Thymus (tissue), 11 donors: ENCODE results near the gene ITLN1. TPM values are rescaled to one million over a fixed set of nuclear protein-coding genes. Genes with fewer than 3 reads are reported as not detected.
"Not testable (repeated sequence)": the region's sequence is repeated elsewhere in the genome, so short reads cannot be mapped to it uniquely, and the experiment has no call there.

ENCODE experiments used
- DNase-seq, 9 donors: peaks; one replicate each; pipeline ENCODE4 v3.0.0-alpha.2; 2013; ENCODE audit warnings: low spot score in 9 of 9, low read depth in 6 of 9, missing footprints in 1 of 9
- H3K27ac ChIP-seq, 2 donors: one replicate each; pipeline ENCODE4 v1.5.1; 2013; ENCODE audit warnings: control low read depth in 1 of 2, low read depth in 1 of 2, low read length in 1 of 2, mild to moderate bottlenecking in 1 of 2, moderate library complexity in 1 of 2
- H3K27me3 ChIP-seq, 2 donors: one replicate each; pipeline ENCODE4 v1.5.1; 2013; ENCODE audit warnings: low read length in 1 of 2; ENCODE audit not compliant: control insufficient read depth in 2 of 2, insufficient read depth in 1 of 2
- H3K36me3 ChIP-seq, 2 donors: one replicate each; pipeline ENCODE4 v1.5.1; 2013; ENCODE audit warnings: low read length in 1 of 2, mild to moderate bottlenecking in 1 of 2, moderate library complexity in 1 of 2; ENCODE audit not compliant: control insufficient read depth in 2 of 2, insufficient read depth in 2 of 2
- H3K4me1 ChIP-seq, 2 donors: one replicate each; pipeline ENCODE4 v1.5.1; 2013; ENCODE audit warnings: low read length in 2 of 2; ENCODE audit not compliant: control insufficient read depth in 2 of 2, insufficient read depth in 2 of 2
- H3K4me3 ChIP-seq, 2 donors: one replicate each; pipeline ENCODE4 v1.5.1; 2013; ENCODE audit warnings: low read length in 2 of 2, control low read depth in 1 of 2, mild to moderate bottlenecking in 1 of 2
- H3K9me3 ChIP-seq, 2 donors: one replicate each; pipeline ENCODE4 v1.5.1; 2013; ENCODE audit warnings: low read length in 1 of 2, mild to moderate bottlenecking in 1 of 2; ENCODE audit not compliant: control insufficient read depth in 2 of 2, insufficient read depth in 1 of 2
- WGBS: extraction: QIAGEN DNeasy Blood & Tissue Kit; methylation state at CpG from one replicate; pipeline ENCODE4 v1.1.7; 2013; 5-methylcytosine and 5-hydroxymethylcytosine counted together
- polyA plus RNA-seq: library from polyadenylated mRNA; stranded (reverse); fragments of 200-250 nt; gene quantifications from one replicate; pipeline ENCODE4 v1.2.3, GENCODE V29; 2013
- total RNA-seq: library from RNA; stranded (reverse); fragments of 120-200 nt; gene quantifications from one replicate; pipeline ENCODE4 v1.2.4, GENCODE V29; 2013
- donor health status: healthy.

ITLN1 gene
- total and polyA plus RNA-seq, 2 donors = 2.1 to 8.7 TPM

- Histone ChIP-seq H3K9me3 (no peaks in the 10 kb centered on the region), H3K36me3 (no peaks in the 10 kb centered on the region), H3K4me3 (no peak overlapping the region), H3K4me1 (peaks cover 0 to 11% of the 10 kb centered on the region in 2 donors), H3K27ac (no peak overlapping the region), H3K27me3 (no peaks in the 10 kb centered on the region)
- no peak for DNase-seq
- WGBS = 96% methylated on average over 5 of the region's 5 CpGs
Observed at GRCh38 chr1:160876311-160876710, 8.7 kb downstream of the ITLN1 start.

GRCh38 chr1:160875591-160875990, 9.4 kb downstream of the ITLN1 start:
- H3K36me3 ChIP-seq, DNase-seq, H3K27ac ChIP-seq, H3K4me3 ChIP-seq, H3K27me3 ChIP-seq, H3K9me3 ChIP-seq: not testable (repeated sequence)
- WGBS = 84% methylated on average over 4 of the region's 4 CpGs
- H3K4me1 ChIP-seq = peaks cover 0 to 11% of the 10 kb centered on the region in 2 donors

DNA sequence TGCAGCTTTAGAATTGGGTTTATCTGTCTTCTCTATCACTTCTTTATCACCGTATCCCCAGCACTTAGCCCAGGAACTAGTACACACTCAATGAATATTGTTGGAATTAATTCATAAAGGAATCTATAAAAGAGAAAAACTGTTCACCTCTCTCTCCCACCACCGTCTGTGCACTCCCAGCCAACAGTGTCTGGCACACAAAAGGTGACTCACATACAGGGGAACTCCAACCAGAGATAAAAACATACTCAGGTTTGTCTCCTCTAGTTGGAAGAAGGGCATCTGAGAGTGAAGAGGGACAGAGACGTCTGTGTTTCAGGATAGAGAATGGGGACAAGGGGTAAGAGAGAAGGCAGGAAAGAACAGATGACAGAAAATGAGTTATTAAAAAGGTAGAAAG, 10.0 kb downstream of the ITLN1 start:
- no peak overlapping the region for H3K27ac ChIP-seq
- H3K4me1 ChIP-seq = peaks cover 0 to 11% of the 10 kb centered on the region in 2 donors
- H3K27me3 ChIP-seq = no peaks in the 10 kb centered on the region
- no peak overlapping the region for H3K4me3 ChIP-seq
- 92% methylated on average over 3 of the region's 3 CpGs for WGBS
- no peak for DNase-seq
- no peaks in the 10 kb centered on the region for H3K9me3 ChIP-seq
- no peaks in the 10 kb centered on the region for H3K36me3 ChIP-seq

DNA sequence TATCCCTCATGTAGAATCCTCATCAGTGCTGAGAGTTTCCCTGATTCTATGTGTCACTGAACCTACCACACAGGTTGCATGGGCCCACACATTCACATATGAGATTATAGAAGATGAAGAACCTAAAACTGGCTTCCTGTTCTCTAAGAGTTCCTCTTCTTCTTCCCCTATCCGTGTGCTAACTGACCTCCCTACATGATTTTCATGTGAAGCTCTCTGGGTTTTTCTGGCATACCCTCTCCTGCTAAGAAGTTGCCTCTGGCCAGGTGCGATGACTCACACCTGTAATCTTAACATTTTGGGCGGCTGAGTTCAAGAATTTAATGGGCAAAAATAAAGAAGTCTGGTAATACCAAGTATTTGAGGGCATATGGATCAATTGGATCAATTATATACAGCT, 16.8 kb downstream of the ITLN1 start:
- H3K27me3 ChIP-seq = no peaks in the 10 kb centered on the region
- no peak overlapping the region for H3K27ac ChIP-seq
- peaks cover 0 to 7% of the 10 kb centered on the region in 2 donors for H3K4me1 ChIP-seq
- 69% methylated on average over 3 of the region's 3 CpGs for WGBS
- H3K9me3 ChIP-seq = no peaks in the 10 kb centered on the region
- DNase-seq = no peak
- H3K36me3 ChIP-seq = no peaks in the 10 kb centered on the region
- no peak overlapping the region for H3K4me3 ChIP-seq

DNA sequence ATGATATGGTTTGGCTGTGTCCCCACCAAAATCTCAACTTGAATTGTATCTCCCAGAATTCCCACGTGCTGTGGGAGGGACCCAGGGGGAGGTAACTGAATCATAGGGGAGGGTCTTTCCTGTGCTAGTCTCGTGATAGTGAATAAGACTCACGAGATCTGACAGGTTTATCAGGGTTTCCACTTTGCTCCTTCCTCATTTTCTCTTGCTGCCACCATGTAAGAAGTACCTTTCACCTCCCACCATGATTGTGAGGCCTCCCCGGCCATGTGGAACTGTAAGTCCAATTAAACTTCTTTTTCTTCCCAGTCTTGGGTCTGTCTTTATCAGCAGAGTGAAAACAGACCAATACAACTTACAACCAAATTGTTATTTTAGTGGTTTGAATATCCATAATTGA, 17.3 kb downstream of the ITLN1 start:
- not testable (repeated sequence) for H3K9me3 ChIP-seq, H3K27ac ChIP-seq, DNase-seq, H3K27me3 ChIP-seq, H3K36me3 ChIP-seq, H3K4me3 ChIP-seq
- peaks cover 1 to 12% of the 10 kb centered on the region in 2 donors for H3K4me1 ChIP-seq
- WGBS = 77% methylated on average over 4 of the region's 4 CpGs

DNA sequence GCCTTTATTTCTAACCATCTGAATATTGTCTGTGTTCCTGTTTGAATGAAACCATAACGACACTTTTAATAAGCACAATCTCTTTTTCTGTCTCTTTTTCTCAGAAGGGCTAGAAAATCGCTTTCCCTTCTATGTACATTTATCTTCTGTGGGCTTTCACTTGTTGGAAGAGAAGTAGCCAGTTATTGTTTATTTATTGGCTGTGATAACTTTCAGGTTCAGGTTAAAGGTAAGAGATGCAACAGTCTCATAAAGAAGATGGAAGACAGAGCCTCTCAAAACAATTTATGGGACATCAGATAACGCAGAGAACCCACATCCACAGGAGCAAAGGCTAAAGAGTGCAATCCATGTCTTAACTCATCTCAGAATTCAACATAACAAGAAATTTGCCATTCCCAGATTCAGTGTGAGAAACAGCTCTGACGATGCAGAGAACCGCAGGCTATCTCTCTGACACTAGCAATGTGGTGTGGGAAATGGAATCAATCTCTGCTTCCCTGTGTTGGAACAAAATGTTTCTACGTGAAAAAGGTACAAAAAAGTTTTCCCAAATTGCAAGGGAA, 18.2 kb downstream of the ITLN1 start:
- H3K4me1 ChIP-seq = peaks cover 4 to 21% of the 10 kb centered on the region in 2 donors
- no peaks in the 10 kb centered on the region for H3K9me3 ChIP-seq

GRCh38 chr1:160866001-160866694, 18.8 kb downstream of the ITLN1 start:
- no peak overlapping the region for H3K27ac ChIP-seq
- H3K36me3 ChIP-seq = no peaks in the 10 kb centered on the region
- no peak for DNase-seq
- peaks cover 4 to 21% of the 10 kb centered on the region in 2 donors for H3K4me1 ChIP-seq
- no peaks in the 10 kb centered on the region for H3K9me3 ChIP-seq
- peaks cover 0 to 2% of the 10 kb centered on the region in 2 donors for H3K27me3 ChIP-seq
- no peak overlapping the region for H3K4me3 ChIP-seq

More for the DNA sequence above, 18.2 kb downstream of the ITLN1 start:
- WGBS = 96% methylated on average over 6 of the region's 6 CpGs
- Histone ChIP-seq H3K27ac (no peak overlapping the region), H3K4me3 (no peak overlapping the region), H3K27me3 (peaks cover 0 to 2% of the 10 kb centered on the region in 2 donors), H3K36me3 (no peaks in the 10 kb centered on the region)
- DNase-seq = no peak

GRCh38 chr1:160865337-160865736, 19.6 kb downstream of the ITLN1 start:
- no peaks in the 10 kb centered on the region for H3K36me3 ChIP-seq
- peaks cover 4 to 21% of the 10 kb centered on the region in 2 donors for H3K4me1 ChIP-seq
- peaks cover 0 to 2% of the 10 kb centered on the region in 2 donors for H3K27me3 ChIP-seq
- no peaks in the 10 kb centered on the region for H3K9me3 ChIP-seq
- H3K27ac ChIP-seq = no peak overlapping the region
- H3K4me3 ChIP-seq = no peak overlapping the region
- WGBS = 93% methylated on average over 5 of the region's 5 CpGs
- no peak for DNase-seq

DNA sequence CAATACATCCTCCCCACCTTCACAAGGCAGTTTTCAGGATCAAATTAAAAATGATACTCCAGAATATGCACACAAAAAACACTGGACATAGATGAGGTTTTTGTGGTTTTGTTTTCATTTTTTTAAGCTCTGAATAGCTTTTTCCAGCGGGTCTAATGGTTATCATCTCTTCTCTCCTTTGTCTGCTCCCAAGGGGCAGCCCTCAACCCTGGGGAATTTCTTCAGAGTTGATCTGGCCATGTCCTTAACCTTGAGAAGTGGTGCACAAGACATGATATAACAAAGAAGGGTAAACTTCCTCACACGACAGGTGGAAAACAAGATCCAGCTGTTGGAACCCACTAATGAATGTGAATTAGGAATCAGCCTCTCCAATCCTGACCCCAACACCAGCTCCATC, 20.8 kb downstream of the ITLN1 start:
- Histone ChIP-seq H3K4me3 (no peak overlapping the region), H3K27me3 (peaks cover 0 to 2% of the 10 kb centered on the region in 2 donors), H3K27ac (no peak overlapping the region), H3K9me3 (no peaks in the 10 kb centered on the region), H3K4me1 (peaks cover 4 to 21% of the 10 kb centered on the region in 2 donors), H3K36me3 (no peaks in the 10 kb centered on the region)
- 58% methylated on average over 2 of the region's 2 CpGs for WGBS
- DNase-seq = no peak
